GM12891 (cell line): ENCODE measurements around the gene FANCE.
A peak's percentile ranks its signal among the peaks of the same experiment; 100 is the strongest.

Experiments used
- DNase-seq: peaks from one replicate; pipeline ENCODE4 v3.0.0; 2011; ENCODE audit warnings: low spot score; ENCODE audit not compliant: insufficient read length
- FAIRE-seq: peaks from 2 replicates; lab custom pipeline; 2011; peaks lifted over from hg19 to GRCh38; lab: Jason Lieb, UNC
- PAX5 ChIP-seq: IDR thresholded peaks from 2 replicates; pipeline ENCODE4 v1.6.1; 2011; ENCODE audit warnings: low read length, moderate library complexity, mild to moderate bottlenecking; ENCODE audit not compliant: insufficient read depth, severe bottlenecking
- POLR2A ChIP-seq: IDR thresholded peaks from 2 replicates; pipeline ENCODE4 v1.6.1; 2011; ENCODE audit warnings: low read depth, low read length, control low read depth
- POLR2AphosphoS5 ChIP-seq: IDR thresholded peaks from 2 replicates; pipeline ENCODE4 v1.6.1; 2011; ENCODE audit warnings: low read depth, low read length, control low read depth
- POU2F2 ChIP-seq: IDR thresholded peaks from 2 replicates; pipeline ENCODE4 v1.6.1; 2011; ENCODE audit warnings: low read depth, mild to moderate bottlenecking, control low read depth, low read length, moderate library complexity
- SPI1 ChIP-seq: IDR thresholded peaks from 2 replicates; pipeline ENCODE4 v1.6.1; 2011; ENCODE audit warnings: low read depth, low read length, control low read depth
- TAF1 ChIP-seq: IDR thresholded peaks from 2 replicates; pipeline ENCODE4 v1.6.1; 2011; ENCODE audit warnings: low read depth, low read length, control low read depth

FANCE gene

DNA sequence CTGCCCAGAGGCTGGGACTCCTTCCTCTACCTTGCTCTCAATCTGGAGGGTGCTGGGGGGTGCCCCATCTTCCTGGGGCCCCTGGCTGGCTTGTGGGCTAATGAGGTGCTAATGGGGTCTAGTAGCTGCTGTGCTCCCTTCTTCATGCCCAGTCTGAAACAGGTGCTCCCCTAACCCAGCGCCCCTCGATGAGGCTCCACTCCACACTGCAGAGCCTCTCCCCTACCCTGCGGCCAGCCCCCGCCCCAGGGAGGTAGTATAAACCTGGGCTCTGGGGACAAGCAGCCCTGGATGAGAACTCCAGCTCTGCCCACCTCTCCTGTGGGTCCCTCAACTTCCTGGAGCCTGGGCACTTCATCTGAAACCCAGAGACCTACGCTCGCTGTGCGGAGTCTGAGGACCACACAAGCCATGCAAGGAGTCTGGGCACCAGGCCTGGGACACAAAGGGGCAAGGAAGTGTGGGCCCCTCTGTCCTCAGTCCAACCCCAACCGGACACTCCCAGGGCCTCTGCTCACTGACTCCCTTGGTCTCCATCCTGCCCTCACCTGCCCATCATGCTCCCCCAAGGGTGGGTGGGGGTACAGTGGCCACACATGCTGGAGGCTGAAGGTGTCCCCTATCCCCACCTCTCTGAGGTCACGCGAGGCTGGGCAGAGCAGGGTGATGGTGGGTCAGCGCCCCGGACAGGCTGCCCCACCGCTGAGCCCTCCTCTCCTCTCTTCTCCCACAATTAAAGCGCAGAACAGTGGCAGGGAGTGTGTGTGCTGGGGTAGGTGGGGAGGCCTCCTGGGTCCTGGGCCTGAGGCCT lies 22.2 kb downstream of the FANCE start:
- TF ChIP-seq POLR2A (peak; percentile 49; the same call in 1 of the 2 replicates), PAX5 (no peak), POLR2AphosphoS5 (peak; percentile 74), TAF1 (no peak)
- DNase-seq (no peak), FAIRE-seq (no peak)

DNA sequence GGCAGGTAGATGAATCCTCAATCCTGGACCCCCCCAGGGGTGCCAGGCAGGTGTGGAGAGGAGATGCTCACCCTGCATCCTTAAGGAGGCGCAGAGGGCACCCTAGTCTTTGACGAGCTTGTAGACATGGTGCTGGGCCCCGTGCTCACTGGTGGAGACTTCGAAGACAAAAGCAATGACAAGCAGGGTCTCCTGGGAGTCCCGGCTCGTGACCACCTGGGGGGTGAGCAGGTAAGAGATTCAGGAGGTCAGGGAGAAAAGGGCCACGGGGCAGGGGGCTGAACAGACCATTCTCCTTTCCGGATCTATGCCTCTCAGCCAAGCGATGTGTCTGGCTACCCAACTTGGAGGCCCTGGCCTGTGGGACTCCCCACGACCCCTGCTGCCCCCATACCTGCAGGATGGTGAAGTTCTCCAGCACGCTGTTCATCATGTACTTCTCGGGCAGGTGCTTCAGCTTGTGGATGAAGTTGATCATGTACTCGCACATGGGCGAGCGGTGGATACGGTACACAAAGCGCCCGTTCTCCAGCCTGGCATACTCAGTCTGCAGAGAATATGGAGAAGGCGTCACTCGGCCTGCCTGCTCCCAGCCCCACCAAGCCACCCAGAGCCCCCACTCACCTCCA lies 22.9 kb downstream of the FANCE start:
- TF ChIP-seq PAX5: no peak
- TF ChIP-seq TAF1: no peak
- TF ChIP-seq POLR2A: no peak; the same call in 1 of the 2 replicates
- no peak for TF ChIP-seq POU2F2
- no peak for TF ChIP-seq SPI1
- no peak for TF ChIP-seq POLR2AphosphoS5
- no peak for FAIRE-seq
- DNase-seq: no peak

DNA sequence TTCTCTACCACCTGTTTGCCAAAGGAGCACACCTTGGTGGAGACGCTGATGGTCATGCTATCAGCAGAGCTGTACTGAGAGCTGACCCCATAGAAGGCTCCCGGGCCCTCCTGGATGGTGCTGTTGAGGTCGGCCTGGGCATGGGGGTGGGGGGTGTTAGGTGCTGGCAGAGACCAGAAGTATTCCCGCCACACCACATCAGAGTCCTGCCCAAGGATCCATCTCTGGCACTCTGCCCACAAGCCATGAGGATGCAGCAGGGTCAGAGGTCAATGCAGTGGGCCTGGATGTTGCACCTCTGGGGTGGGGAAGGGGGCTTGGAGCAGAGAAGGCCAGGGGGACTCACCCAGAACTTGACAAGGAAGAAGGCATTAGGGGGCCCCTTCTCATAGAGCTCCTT lies 23.4 kb downstream of the FANCE start:
- FAIRE-seq (no peak), DNase-seq (no peak)
- no peak for TF ChIP-seq POLR2A

DNA sequence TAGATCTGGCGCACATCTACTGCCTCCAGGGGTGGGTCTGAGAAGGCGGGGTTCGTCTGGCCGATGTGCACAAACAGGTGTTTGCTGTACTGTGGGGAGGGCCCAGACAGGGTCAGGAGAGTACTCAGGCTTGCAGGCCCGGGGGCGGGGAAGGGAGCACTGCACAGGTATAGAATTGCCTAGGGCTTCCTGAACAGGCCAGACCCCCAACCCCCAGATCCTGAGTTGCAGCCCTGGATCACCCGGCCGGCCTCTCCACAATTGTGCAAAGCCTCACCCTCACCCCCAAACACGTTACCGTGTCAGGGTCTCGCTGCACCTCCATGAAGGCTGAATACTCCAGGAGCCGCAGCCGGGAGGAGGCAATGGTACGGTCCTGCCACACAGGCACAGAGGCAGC lies 23.9 kb downstream of the FANCE start:
- no peak for TF ChIP-seq PAX5
- TF ChIP-seq POU2F2: no peak
- TF ChIP-seq TAF1: no peak
- FAIRE-seq (no peak), DNase-seq (no peak)

DNA sequence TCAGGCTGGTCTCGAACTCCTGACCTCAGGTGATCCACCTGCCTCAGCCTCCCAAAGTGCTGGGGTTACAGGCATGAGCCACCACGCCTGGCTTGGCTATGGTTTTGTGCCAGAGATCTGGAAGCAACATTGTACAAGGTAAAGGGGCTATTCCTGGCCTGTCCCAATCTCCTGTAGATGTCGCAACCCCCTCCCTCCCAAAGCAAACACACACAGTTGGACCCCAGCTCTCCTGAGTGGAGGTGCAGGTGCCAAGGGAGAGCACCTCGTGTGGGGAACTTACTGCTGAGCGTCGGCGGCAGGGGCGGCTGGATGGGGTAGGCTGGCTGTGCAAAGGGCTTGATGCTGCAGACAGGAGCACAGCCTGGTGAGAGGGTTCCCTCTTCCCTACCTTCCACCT lies 24.9 kb downstream of the FANCE start:
- no peak for TF ChIP-seq TAF1
- TF ChIP-seq POLR2A: no peak
- TF ChIP-seq POLR2AphosphoS5: no peak
- TF ChIP-seq PAX5: no peak
- TF ChIP-seq SPI1: no peak
- no peak for TF ChIP-seq POU2F2
- DNase-seq: no peak
- FAIRE-seq: no peak

DNA sequence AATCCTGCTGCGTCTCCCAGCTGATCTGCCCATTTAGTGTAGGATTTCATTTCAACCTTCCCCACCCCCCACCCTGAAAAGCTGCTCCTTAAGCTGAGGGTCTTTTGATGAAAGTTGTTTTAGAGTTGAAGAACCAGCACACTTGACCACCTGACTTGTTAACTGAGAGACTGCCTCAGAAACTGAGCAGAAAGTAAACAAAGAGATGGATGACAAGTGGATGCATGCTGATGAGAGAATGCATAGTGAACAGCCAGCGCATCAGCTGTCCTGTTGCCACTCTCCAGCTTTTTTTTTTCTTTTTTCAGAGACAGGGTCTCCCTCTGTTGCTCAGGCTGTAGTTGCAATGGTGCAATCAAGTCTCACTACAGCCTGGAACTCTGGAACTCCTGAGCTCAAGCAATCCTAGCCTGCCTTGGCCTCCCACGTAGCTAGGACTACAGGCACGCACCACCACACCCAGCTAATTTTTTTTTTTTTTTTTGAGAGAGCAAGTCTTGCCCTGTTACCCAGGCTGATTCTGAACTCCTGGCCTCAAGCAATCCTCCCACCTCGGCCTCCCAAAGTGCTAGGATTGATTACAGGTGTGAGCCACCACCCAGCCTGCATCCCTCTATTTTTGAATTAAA lies 25.5 kb downstream of the FANCE start:
- TF ChIP-seq POLR2A (no peak), PAX5 (no peak), TAF1 (no peak), POU2F2 (no peak), POLR2AphosphoS5 (no peak), SPI1 (no peak)
- FAIRE-seq (no peak), DNase-seq (no peak)

DNA sequence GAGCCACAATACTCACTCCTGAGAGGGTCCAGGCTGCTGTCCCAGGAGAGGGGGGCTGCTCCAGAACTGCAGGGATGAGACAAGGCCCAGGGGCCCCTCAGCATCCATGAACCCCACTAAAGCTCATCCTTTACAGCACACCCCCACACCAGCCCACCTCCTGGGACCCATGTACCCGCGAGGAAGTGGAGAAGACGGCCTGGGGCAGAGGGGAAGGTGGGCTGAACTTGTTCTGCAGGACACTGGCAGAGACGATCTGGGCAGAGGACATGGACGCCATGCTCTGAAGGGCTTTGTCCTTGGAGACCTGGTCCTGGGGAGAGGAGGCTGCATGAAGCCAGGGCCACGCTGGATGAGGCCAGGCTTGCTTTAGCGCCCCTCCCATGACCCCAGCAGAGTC lies 26.1 kb downstream of the FANCE start:
- DNase-seq (no peak), FAIRE-seq (no peak)

DNA sequence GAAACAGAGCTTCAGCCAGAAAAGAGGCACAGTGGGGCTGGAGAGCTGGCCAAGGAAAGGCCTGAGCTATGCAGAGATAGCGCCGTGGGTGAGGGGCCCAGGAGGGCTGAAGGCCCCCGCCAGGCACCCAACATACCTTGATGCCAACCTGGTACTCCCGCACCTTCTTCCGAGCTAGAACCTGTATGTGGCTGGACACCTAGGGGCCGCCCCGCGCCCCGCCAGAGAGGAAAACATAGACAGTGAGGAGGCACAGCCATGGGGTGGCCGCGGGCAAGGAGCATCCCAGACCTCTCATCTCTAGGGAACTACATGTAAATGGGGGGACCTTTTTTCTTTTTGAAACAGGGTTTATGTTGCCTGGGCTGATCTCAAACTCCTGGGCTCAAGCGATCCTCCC lies 28.0 kb downstream of the FANCE start:
- FAIRE-seq (no peak), DNase-seq (no peak)
- no peak for TF ChIP-seq TAF1
- no peak for TF ChIP-seq PAX5
- TF ChIP-seq POU2F2: no peak

More for the DNA sequence above, 26.1 kb downstream of the FANCE start:
- no peak for TF ChIP-seq SPI1

DNA sequence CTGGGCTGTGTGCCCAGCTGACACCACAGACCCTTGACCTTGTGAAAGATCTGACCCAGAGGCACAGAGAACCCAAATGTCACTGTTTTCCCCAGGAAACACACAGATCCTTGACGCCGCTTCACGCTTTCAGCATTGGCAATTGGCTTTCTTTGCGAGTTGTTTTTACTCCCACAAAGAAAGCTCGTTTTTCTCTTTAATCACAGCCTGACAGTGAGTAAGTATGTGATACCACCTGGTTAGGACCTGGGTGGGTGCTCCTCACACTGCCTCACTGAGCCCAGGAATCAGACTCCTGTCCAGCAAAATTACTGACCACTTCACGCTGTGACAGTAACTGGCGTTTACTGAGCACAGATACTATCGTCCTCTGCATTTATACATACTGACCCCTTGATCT lies 29.1 kb downstream of the FANCE start:
- TF ChIP-seq POLR2A (no peak), SPI1 (no peak), TAF1 (no peak), PAX5 (no peak), POLR2AphosphoS5 (no peak), POU2F2 (no peak)
- DNase-seq: no peak
- no peak for FAIRE-seq

DNA sequence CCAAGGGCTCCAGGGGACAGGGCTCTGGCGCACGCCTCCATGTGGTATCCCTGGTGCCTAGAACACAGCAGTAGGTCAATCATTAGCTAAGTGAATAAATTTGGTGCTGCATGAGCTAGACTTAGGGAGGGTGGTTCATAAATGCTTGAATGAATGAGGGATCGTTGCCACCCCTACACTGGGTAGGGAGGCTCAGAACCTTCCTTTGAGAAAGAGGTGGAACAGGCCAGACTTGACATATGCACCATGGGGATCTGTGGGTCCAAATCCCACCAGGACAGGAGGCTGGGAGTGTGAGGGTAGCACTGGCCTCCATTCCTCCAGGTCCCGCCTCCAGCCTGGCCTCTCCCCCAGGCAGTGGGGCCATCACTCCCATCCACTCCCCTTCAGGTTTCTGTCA lies 30.9 kb downstream of the FANCE start:
- TF ChIP-seq POLR2A (no peak), TAF1 (no peak), POLR2AphosphoS5 (no peak), POU2F2 (no peak), SPI1 (no peak), PAX5 (no peak)
- no peak for DNase-seq
- no peak for FAIRE-seq
